ENCODE results near the gene REN. TPM values are rescaled to one million over a fixed set of nuclear protein-coding genes. Genes with fewer than 3 reads are reported as not detected.

The REN gene
- total and polyA plus RNA-seq, 9 of the 15 experiments (the other 6 are each of a cell fraction or from before 2014, with no cell fraction given): 1.7 to 9.9 (median 3.1) TPM

- TF ChIP-seq REST (IDR thresholded peaks at IDR 0.05; ENCODE audit: borderline replicate concordance) (peak; percentile 78), REST (CRISPR knock-in tag; IDR thresholded peaks at IDR 0.05; ENCODE audit: low read depth) (no peak), ZBTB7A (IDR thresholded peaks at IDR 0.05; ENCODE audit: borderline replicate concordance, control insufficient read depth, low read depth, low read length) (no peak), ZNF224 (CRISPR knock-in tag; IDR thresholded peaks at IDR 0.05) (no peak), HNRNPK (IDR thresholded peaks at IDR 0.05; ENCODE audit: low read depth, low read length, poor library complexity, severe bottlenecking) (no peak), CGGBP1 (CRISPR knock-in tag; IDR thresholded peaks at IDR 0.05) (no peak), ELK3 (CRISPR knock-in tag; IDR thresholded peaks at IDR 0.05) (no peak), NCOA1 (IDR thresholded peaks at IDR 0.05; ENCODE audit: low read depth) (no peak), STAG1 (CRISPR knock-in tag; IDR thresholded peaks at IDR 0.05; ENCODE audit: borderline replicate concordance) (peak; percentile 61; the same call in 1 of the 2 replicates), ATF7 (IDR thresholded peaks at IDR 0.05) (no peak), KLF16 (IDR thresholded peaks at IDR 0.05) (peak; percentile 44; the same call in 1 of the 2 replicates), CTCF (IDR thresholded peaks at IDR 0.05 in 2 of 3, conservative IDR thresholded peaks at IDR 0.05 in 1 of 3; ENCODE audit: insufficient read depth in 2 of 3, low read depth in 1 of 3, low read length in 3 of 3) (peak; percentile 83 to 89 (median 86)), ZNF354B (CRISPR knock-in tag; IDR thresholded peaks at IDR 0.05) (no peak), ARID3B (CRISPR knock-in tag; IDR thresholded peaks at IDR 0.05; ENCODE audit: borderline replicate concordance) (no peak), RCOR1 (IDR thresholded peaks at IDR 0.05; ENCODE audit: borderline replicate concordance in 1 of 2, low read depth in 2 of 2, low read length in 2 of 2) (no peak)
Observed at GRCh38 chr1:204127597-204128242, 38.4 kb downstream of the REN start (continued).

Data from K562 (cell line).